K562 (cell line): Measurements from ENCODE around the gene PPM1G. TPM values are rescaled to one million over a fixed set of nuclear protein-coding genes. Genes with fewer than 3 reads are reported as not detected.

Experiments
- FOXJ3 ChIP-seq: sonication (generic); formaldehyde crosslinking; IDR thresholded peaks from 2 replicates; pipeline ENCODE4 v1.4.0; 2020; ENCODE audit warnings: mild to moderate bottlenecking, missing genetic modification reagents
- HDAC2 ChIP-seq: fragments of 450-650 bp; IDR thresholded peaks from 2 replicates; pipeline ENCODE4 v1.6.1; 2016; ENCODE audit warnings: mild to moderate bottlenecking
- HMG20B ChIP-seq: fragments of 250-450 bp; sonication (Bioruptor Pico); IDR thresholded peaks from 2 replicates; pipeline ENCODE4 v1.5.0; 2021; ENCODE audit warnings: mild to moderate bottlenecking
- MAFF ChIP-seq: IDR thresholded peaks from 2 replicates; pipeline ENCODE4 v1.6.1; 2012; ENCODE audit warnings: low read length, improper control_type of control experiment
- NR1H2 ChIP-seq: sonication (generic); formaldehyde crosslinking; IDR thresholded peaks from 2 replicates; pipeline ENCODE4 v1.4.0; 2020; ENCODE audit warnings: mild to moderate bottlenecking, missing genetic modification reagents
- ZBTB1 ChIP-seq: sonication (generic); formaldehyde crosslinking; IDR thresholded peaks from 2 replicates; pipeline ENCODE4 v1.8.1; 2023; ENCODE audit warnings: missing genetic modification reagents, low read depth, mild to moderate bottlenecking, borderline replicate concordance
- ZNF263 ChIP-seq: sonication (generic); formaldehyde crosslinking; IDR thresholded peaks from 2 replicates; pipeline ENCODE4 v1.8.0; 2022; ENCODE audit warnings: mild to moderate bottlenecking, missing genetic modification reagents, borderline replicate concordance
- ZNF431 ChIP-seq: sonication (generic); formaldehyde crosslinking; IDR thresholded peaks from 2 replicates; pipeline ENCODE4 v1.8.0; 2022; ENCODE audit warnings: mild to moderate bottlenecking, missing genetic modification reagents
- polyA plus RNA-seq, 8 experiments: library from polyadenylated mRNA; depleted of rRNA in 4 of 8; stranded (reverse) in 5 of 8; unstranded in 3 of 8; fragments of >200 nt; fragmentation: Nextera tagmentation in 2 of 8; fragmentation: Illumina TruSeq in 1 of 8; extraction: Ambion mirVana in 2 of 8; extraction: Trizol in 1 of 8; gene quantifications; 2 replicates each; pipeline versions ENCODE4 v1.2.1 to v1.2.3, GENCODE V29; 2011 to 2014; ENCODE audit warnings: inconsistent platforms in 1 of 8, missing spikeins in 1 of 8
- total RNA-seq, 7 experiments: library from RNA; depleted of rRNA in 6 of 7; stranded (reverse); fragments of >200 nt in 6 of 7; fragmentation: Illumina TruSeq in 2 of 7; extraction: Trizol in 2 of 7; gene quantifications; 2 replicates each; pipeline versions ENCODE4 v1.2.1 to v1.2.3, GENCODE V29; 2011 to 2021; ENCODE audit warnings: low replicate concordance in 1 of 7
- TF ChIP-seq, protein P1 (sequence below): fragments of 450-650 bp; IDR thresholded peaks from 2 replicates; pipeline ENCODE4 v1.6.1; 2016; ENCODE audit warnings: borderline replicate concordance
- TF ChIP-seq, protein P2 (sequence below): IDR thresholded peaks from 2 replicates; pipeline ENCODE4 v1.6.1; 2014; ENCODE audit warnings: antibody characterized with exemption
- TF ChIP-seq, protein P3 (sequence below), 2 experiments: IDR thresholded peaks; 2 replicates each; pipeline ENCODE4 v1.6.1; 2011; ENCODE audit warnings: borderline replicate concordance in 1 of 2, control low read depth in 1 of 2, low read depth in 1 of 2, low read length in 1 of 2, mild to moderate bottlenecking in 1 of 2, mixed read lengths in 1 of 2, moderate library complexity in 1 of 2; ENCODE audit not compliant: insufficient read depth in 1 of 2, insufficient read length in 1 of 2, poor library complexity in 1 of 2, severe bottlenecking in 1 of 2; ENCODE audit errors: extremely low read depth in 1 of 2

PPM1G gene
- total and polyA plus RNA-seq, 9 of the 15 experiments (the other 6 are each of a cell fraction or from before 2014, with no cell fraction given), result 61.7 to 230 (median 153) TPM

DNA sequence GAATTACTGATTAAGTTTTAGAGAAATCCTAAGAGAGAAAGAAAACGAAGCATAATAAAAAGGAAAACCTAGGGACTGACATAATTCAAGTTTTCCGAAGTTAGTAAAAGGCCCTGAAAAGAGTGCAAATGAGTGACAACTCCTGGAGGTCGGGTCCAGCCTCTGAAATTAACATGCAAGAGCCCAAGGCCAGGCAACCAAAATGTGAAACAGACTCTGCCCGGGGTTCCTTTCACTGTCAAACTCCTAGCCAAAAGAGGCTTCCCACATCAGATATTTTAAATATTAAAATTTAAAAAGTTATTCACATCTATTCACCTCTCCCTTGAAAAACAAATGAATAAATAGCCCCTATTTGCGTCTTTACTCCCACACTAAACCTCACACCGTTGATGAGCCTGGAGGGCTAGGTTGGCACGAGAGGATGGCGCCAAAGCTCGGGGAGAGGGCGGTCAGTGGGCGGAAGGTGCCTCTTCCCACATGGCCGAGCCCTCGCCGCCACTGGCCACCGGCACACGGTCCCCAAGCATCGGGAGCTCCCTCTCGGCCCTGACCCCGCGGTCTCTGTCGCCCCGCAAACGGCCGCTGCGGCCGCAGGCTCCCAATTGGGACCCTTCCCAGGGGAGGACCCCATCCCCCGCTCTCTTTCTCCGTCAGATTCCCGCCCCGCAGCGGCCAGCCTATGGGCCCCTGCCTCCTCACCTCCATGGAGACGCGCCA lies 630 bp downstream of the PPM1G start (continued):
- TF ChIP-seq, protein P1, sequence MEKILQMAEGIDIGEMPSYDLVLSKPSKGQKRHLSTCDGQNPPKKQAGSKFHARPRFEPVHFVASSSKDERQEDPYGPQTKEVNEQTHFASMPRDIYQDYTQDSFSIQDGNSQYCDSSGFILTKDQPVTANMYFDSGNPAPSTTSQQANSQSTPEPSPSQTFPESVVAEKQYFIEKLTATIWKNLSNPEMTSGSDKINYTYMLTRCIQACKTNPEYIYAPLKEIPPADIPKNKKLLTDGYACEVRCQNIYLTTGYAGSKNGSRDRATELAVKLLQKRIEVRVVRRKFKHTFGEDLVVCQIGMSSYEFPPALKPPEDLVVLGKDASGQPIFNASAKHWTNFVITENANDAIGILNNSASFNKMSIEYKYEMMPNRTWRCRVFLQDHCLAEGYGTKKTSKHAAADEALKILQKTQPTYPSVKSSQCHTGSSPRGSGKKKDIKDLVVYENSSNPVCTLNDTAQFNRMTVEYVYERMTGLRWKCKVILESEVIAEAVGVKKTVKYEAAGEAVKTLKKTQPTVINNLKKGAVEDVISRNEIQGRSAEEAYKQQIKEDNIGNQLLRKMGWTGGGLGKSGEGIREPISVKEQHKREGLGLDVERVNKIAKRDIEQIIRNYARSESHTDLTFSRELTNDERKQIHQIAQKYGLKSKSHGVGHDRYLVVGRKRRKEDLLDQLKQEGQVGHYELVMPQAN, result peak; percentile 77
- TF ChIP-seq FOXJ3 (CRISPR knock-in tag), result no peak
- TF ChIP-seq, protein P2, sequence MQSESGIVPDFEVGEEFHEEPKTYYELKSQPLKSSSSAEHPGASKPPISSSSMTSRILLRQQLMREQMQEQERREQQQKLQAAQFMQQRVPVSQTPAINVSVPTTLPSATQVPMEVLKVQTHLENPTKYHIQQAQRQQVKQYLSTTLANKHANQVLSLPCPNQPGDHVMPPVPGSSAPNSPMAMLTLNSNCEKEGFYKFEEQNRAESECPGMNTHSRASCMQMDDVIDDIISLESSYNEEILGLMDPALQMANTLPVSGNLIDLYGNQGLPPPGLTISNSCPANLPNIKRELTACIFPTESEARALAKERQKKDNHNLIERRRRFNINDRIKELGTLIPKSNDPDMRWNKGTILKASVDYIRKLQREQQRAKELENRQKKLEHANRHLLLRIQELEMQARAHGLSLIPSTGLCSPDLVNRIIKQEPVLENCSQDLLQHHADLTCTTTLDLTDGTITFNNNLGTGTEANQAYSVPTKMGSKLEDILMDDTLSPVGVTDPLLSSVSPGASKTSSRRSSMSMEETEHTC, result 0 out of 2 replicates have a peak, but pooled peaks have one; percentile 8
- TF ChIP-seq ZNF431 (CRISPR knock-in tag), result no peak
- TF ChIP-seq, protein P3, sequence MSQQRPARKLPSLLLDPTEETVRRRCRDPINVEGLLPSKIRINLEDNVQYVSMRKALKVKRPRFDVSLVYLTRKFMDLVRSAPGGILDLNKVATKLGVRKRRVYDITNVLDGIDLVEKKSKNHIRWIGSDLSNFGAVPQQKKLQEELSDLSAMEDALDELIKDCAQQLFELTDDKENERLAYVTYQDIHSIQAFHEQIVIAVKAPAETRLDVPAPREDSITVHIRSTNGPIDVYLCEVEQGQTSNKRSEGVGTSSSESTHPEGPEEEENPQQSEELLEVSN (IDR thresholded peaks at IDR 0.05; ENCODE audit: borderline replicate concordance in 1 of 2, extremely low read depth in 1 of 2, insufficient read depth in 1 of 2, insufficient read length in 1 of 2, low read depth in 1 of 2, low read length in 1 of 2, poor library complexity in 1 of 2, severe bottlenecking in 1 of 2), result peak in 1 of 2 experiments; percentile 44
- TF ChIP-seq ZNF263 (CRISPR knock-in tag), result no peak
- TF ChIP-seq HDAC2, result no peak; the same call in 1 of the 2 replicates
- no peak for TF ChIP-seq HMG20B
- no peak for TF ChIP-seq NR1H2 (CRISPR knock-in tag)
- TF ChIP-seq MAFF, result no peak
- 0 out of 2 replicates have a peak, but pooled peaks have one; percentile 34 for TF ChIP-seq ZBTB1 (CRISPR knock-in tag)
